SU-DHL-6 (cell line): ENCODE measurements around the gene RGS13.

Experiments
- H2AFZ ChIP-seq: fragments of 200-600 bp; sonication (generic); 2 replicates; pipeline ENCODE4 v1.6.1; 2014; ENCODE audit warnings: low read depth, mild to moderate bottlenecking, moderate library complexity, mixed read lengths, antibody characterized with exemption, low read length; ENCODE audit not compliant: severe bottlenecking
- H3F3A ChIP-seq: fragments of 200-600 bp; shearing (Covaris generic); 2 replicates; pipeline ENCODE4 v1.6.0; 2016; ENCODE audit warnings: antibody characterized with exemption, mild to moderate bottlenecking; ENCODE audit not compliant: insufficient read depth
- H3K27ac ChIP-seq: fragments of 200-600 bp; sonication (generic); 2 replicates; pipeline ENCODE4 v1.5.1; 2016; ENCODE audit warnings: low read depth, mild to moderate bottlenecking, low read length, moderate library complexity, mixed read lengths
- H3K27me3 ChIP-seq: fragments of 200-600 bp; sonication (generic), shearing (Covaris generic); 2 replicates; pipeline ENCODE4 v1.6.0; 2014; ENCODE audit warnings: mild to moderate bottlenecking, low read length
- H3K36me3 ChIP-seq: fragments of 200-600 bp; sonication (generic); 2 replicates; pipeline ENCODE4 v1.6.1; 2014; ENCODE audit warnings: mild to moderate bottlenecking, low read length, mixed read lengths
- H3K4me2 ChIP-seq: fragments of 300-600, 200-600 bp; shearing (Covaris generic), sonication (generic); 2 replicates; pipeline ENCODE4 v1.6.0; 2014; ENCODE audit warnings: low read length, low read depth, mild to moderate bottlenecking; ENCODE audit not compliant: poor library complexity, severe bottlenecking
- H3K4me3 ChIP-seq: fragments of 200-600 bp; sonication (generic); 2 replicates; pipeline ENCODE4 v1.5.1; 2014; ENCODE audit warnings: antibody characterized with exemption, low read length, mild to moderate bottlenecking, mixed read lengths; ENCODE audit not compliant: insufficient read depth, poor library complexity, severe bottlenecking
- H3K79me2 ChIP-seq: fragments of 200-600 bp; sonication (generic); 2 replicates; pipeline ENCODE4 v1.6.1; 2014; ENCODE audit warnings: mild to moderate bottlenecking, low read length, moderate library complexity; ENCODE audit not compliant: insufficient read depth
- H3K9ac ChIP-seq: fragments of 200-600 bp; sonication (generic); 2 replicates; pipeline ENCODE4 v1.7.0; 2014; ENCODE audit warnings: mild to moderate bottlenecking, low read length
- H3K9me2 ChIP-seq: fragments of 200-600 bp; sonication (generic); replicated peaks from 2 replicates; pipeline ENCODE4 v1.6.1; 2014; ENCODE audit warnings: low read length; ENCODE audit not compliant: insufficient read depth
- H3K9me3 ChIP-seq: fragments of 200-600 bp; sonication (generic); 2 replicates; pipeline ENCODE4 v1.6.1; 2014; ENCODE audit warnings: low read length, mixed read lengths; ENCODE audit not compliant: insufficient read depth
- H4K20me1 ChIP-seq: fragments of 200-600 bp; sonication (generic); 2 replicates; pipeline ENCODE4 v1.6.1; 2014; ENCODE audit warnings: low read depth, mild to moderate bottlenecking, antibody characterized with exemption, low read length, moderate library complexity, mixed read lengths
- CTCF ChIP-seq: fragments of 200-600 bp; sonication (generic); IDR thresholded peaks from one replicate; pipeline ENCODE4 v1.5.1; 2017; ENCODE audit warnings: antibody characterized with exemption, mild to moderate bottlenecking, low read length, moderate library complexity; ENCODE audit not compliant: insufficient read depth, poor library complexity, severe bottlenecking
- EZH2phosphoT487 ChIP-seq: fragments of 200-600 bp; sonication (generic), shearing (Covaris generic); conservative IDR thresholded peaks from 2 replicates; pipeline ENCODE4 v1.6.1; 2018; ENCODE audit warnings: mild to moderate bottlenecking, antibody characterized with exemption, low read length, moderate library complexity, mixed read lengths

Gene RGS13

GRCh38 chr1:192697771-192698170, 61.8 kb downstream of the RGS13 start:
- Histone ChIP-seq H3F3A (no peaks in the 10 kb centered on the region), H2AFZ (no peak overlapping the region), H3K27me3 (no peaks in the 10 kb centered on the region), H3K4me3 (no peak overlapping the region), H3K79me2 (no peaks in the 10 kb centered on the region), H4K20me1 (no peaks in the 10 kb centered on the region), H3K9ac (no peak overlapping the region), H3K9me3 (no peaks in the 10 kb centered on the region), H3K36me3 (no peaks in the 10 kb centered on the region), H3K4me2 (no peak overlapping the region), H3K27ac (no peak overlapping the region), H3K9me2 (no peaks in the 10 kb centered on the region)
- TF ChIP-seq EZH2phosphoT487 (no peak), CTCF (no peak)

- no peak overlapping the region for H3K4me2 ChIP-seq
- H3K9ac ChIP-seq = no peak overlapping the region
These were observed 62.8 kb downstream of the RGS13 start for GRCh38 chr1:192698731-192699130.

GRCh38 chr1:192700834-192701271, 64.9 kb downstream of the RGS13 start:
- Histone ChIP-seq H2AFZ (no peak overlapping the region), H3K4me2 (no peak overlapping the region), H3K4me3 (no peak overlapping the region), H3K9me3 (no peaks in the 10 kb centered on the region), H3K27me3 (no peaks in the 10 kb centered on the region), H3K27ac (no peak overlapping the region), H3K9ac (no peak overlapping the region), H3K79me2 (no peaks in the 10 kb centered on the region), H3K36me3 (no peaks in the 10 kb centered on the region), H4K20me1 (no peaks in the 10 kb centered on the region), H3K9me2 (no peaks in the 10 kb centered on the region), H3F3A (no peaks in the 10 kb centered on the region)
- TF ChIP-seq EZH2phosphoT487 (no peak), CTCF (no peak)

More at GRCh38 chr1:192698731-192699130, 62.8 kb downstream of the RGS13 start:
- H3K9me3 ChIP-seq = no peaks in the 10 kb centered on the region
- H3K27ac ChIP-seq = no peak overlapping the region
- H3F3A ChIP-seq = no peaks in the 10 kb centered on the region
- H4K20me1 ChIP-seq = no peaks in the 10 kb centered on the region
- H3K27me3 ChIP-seq = no peaks in the 10 kb centered on the region
- H3K4me3 ChIP-seq = no peak overlapping the region
- no peak overlapping the region for H2AFZ ChIP-seq
- no peaks in the 10 kb centered on the region for H3K9me2 ChIP-seq
- TF ChIP-seq CTCF (no peak), EZH2phosphoT487 (no peak)
- H3K79me2 ChIP-seq = no peaks in the 10 kb centered on the region
- H3K36me3 ChIP-seq = no peaks in the 10 kb centered on the region
